HG03558 (cell line): ENCODE data around the gene NOTO.
A peak's percentile ranks its signal among the peaks of the same experiment; 100 is the strongest.
"Not testable (repeated sequence)": the region's sequence is repeated elsewhere in the genome, so short reads cannot be mapped to it uniquely, and the experiment has no call there.

Source experiments
- ATAC-seq: cut with Tn5 transposase; IDR thresholded peaks from one replicate; pipeline ENCODE4 v1.9.1; 2021; ENCODE audit warnings: moderate number of reproducible peaks; ENCODE audit not compliant: unreplicated experiment; ENCODE audit errors: extremely low read depth

The NOTO gene

DNA sequence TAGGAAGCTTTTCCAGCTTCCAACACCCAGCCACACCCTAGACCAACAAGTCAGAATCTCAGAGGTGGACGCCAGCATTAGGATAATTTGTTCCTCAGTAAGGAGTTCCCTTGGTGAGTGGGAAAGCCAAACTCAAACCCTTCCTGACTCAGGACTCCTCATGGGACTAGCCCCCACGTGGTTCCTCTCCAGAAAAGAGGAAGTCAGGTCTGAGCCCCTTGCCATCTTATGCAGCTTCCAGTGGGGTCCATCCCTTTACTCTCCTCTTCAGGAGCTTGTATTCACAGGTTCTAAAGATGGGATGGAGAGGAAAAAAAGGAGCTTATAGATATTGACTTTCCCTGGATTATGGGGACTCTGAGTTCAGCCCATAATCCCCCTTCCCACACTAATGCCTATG lies 14.8 kb upstream of the NOTO start:
- no peak for ATAC-seq

GRCh38 chr2:73197579-73197978 lies 4.8 kb upstream of the NOTO start:
- ATAC-seq: no peak

- not testable (repeated sequence) for ATAC-seq
Measured at GRCh38 chr2:73200281-73200680, 2.1 kb upstream of the NOTO start.

DNA sequence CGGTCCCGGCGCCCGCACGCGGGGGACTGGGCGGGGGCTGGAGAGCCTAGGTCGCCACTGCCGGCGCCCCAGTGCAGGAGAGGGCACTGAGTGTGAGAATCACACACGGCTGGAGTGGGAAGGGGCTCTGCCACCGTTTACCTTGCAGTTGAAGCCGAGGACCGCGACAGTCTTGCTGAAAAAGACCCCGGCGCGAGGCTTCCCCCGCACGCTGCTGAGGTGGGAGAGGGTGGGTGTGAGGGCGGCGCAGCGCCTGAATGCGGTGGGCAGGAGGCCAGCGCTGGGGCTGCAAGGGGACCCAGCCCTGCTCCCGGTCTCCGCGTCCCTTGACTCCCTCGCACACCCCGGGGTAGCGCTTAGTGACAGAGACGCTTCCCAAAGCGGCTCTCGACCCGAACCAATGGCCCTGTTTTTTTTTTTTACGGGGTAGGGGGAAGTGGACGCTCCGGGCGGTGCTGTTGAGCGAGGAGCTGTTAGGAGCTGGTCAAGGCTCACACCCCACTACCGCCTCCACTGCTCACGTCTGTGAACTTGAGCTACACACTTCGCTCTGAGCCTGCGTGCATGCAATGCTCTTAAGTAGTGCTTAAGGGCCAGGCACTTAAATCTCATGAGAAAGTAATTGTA lies 794 bp downstream of the NOTO start:
- ATAC-seq: no peak

DNA sequence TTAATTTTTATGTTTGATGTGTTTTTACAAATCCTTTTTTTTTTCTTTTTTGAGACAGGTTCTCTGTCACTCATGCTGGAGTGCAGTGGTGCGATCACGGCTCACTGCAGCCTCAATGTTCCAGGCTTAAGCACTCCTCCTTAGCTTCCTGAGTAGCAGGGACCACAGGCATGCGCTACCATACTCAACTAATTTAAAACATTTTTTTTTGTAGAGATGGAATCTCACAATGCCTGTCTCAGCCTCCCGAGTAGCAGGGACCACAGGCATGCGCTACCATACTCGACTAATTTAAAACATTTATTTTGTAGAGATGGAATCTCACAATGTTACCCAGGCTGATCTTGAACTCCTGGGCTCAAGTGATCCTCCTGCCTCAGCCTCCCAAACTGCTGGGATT lies 3.2 kb downstream of the NOTO start:
- no peak for ATAC-seq

DNA sequence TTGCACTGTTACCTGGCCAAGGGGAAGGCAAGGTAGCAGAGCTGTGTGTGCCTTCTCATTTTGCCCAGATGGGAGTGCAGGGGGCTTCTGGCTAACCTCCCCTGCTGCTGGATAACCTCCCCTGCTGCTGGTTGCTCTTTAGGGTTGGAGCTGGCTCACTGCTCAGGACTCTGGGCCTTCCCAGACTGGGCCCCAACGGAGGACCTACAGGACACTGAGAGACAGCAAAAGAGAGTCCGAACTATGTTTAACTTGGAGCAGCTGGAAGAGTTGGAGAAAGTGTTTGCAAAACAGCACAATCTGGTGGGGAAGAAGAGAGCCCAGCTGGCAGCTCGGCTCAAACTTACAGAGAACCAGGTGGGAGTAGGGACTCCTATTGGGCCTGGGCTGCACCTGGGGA lies 5.9 kb downstream of the NOTO start:
- ATAC-seq: no peak

DNA sequence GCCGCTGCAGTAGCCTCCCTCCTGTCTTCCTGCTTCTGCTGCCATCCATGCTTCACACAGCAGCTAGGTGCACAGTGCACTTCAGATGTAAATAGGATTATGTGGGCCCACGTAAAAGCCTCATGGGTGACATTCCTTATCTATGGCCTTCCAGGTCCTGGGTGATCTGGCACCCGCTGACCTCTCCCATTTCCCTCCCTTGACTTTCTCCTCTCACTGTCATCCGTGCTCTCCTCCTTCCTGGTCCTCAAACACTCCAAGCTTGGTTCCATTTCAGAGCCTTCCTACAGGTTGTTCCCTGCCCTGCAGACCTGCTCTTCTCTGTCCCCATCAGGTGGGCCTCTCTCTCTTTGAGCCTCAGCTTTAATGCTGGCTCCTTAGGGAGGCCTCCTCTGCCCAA lies 7.6 kb downstream of the NOTO start:
- ATAC-seq: no peak

GRCh38 chr2:73210696-73211095 lies 8.3 kb downstream of the NOTO start:
- no peak for ATAC-seq

GRCh38 chr2:73212098-73212447 lies 9.7 kb downstream of the NOTO start:
- no peak for ATAC-seq

GRCh38 chr2:73212448-73213176 lies 10.2 kb downstream of the NOTO start:
- peak; percentile 63 for ATAC-seq

GRCh38 chr2:73214120-73215035 lies 12.0 kb downstream of the NOTO start, which contains the start of gene SMYD5:
SMYD5 (plus strand) TSS chr2:73214245; CDS start chr2:73214267, 22 bp downstream.
- ATAC-seq: peak; percentile 67

GRCh38 chr2:73215254-73215653 lies 12.9 kb downstream of the NOTO start:
- no peak for ATAC-seq

DNA sequence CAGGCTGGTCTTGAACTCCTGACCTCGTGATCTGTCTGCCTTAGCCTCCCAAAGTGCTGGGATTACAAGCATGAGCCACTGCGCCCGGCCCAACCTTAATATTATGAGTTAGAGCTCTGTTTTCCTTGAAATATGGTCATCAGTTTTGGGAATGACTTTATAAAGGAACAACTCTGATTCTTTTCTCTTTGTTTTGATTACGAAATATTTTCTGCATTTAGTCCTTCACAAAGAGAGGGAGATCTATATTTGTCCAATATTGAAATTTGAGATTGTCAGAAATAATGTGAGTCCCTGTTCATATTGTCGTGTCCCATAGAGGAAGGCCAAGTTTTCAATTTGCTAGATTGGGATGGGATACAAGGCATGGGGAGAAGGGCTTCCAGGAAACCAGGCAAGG lies 14.8 kb downstream of the NOTO start:
- ATAC-seq: no peak

- ATAC-seq: no peak
Measured at GRCh38 chr2:73217826-73218225, 15.5 kb downstream of the NOTO start.

- no peak for ATAC-seq
Measured at GRCh38 chr2:73218298-73218697, 15.9 kb downstream of the NOTO start.

DNA sequence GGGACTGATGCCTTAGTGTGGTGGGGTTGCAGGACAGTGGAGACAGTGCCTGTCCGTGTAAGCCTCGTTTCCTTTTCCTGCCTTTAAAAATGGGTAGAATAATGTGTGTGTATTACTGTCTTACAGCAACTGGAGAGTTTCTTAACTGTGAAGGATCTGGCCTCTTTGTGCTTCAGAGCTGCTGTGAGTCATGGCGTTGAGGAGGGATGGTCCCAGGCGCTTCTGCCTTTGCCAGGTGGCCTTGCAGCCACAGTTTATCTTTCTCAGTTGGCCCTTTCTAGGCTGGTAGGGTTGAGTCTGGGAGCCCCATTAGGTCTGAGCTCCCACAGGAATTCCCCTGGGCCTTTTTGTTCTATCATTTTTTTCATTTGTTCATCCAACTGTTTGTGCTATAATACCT lies 21.4 kb downstream of the NOTO start:
- ATAC-seq: no peak

DNA sequence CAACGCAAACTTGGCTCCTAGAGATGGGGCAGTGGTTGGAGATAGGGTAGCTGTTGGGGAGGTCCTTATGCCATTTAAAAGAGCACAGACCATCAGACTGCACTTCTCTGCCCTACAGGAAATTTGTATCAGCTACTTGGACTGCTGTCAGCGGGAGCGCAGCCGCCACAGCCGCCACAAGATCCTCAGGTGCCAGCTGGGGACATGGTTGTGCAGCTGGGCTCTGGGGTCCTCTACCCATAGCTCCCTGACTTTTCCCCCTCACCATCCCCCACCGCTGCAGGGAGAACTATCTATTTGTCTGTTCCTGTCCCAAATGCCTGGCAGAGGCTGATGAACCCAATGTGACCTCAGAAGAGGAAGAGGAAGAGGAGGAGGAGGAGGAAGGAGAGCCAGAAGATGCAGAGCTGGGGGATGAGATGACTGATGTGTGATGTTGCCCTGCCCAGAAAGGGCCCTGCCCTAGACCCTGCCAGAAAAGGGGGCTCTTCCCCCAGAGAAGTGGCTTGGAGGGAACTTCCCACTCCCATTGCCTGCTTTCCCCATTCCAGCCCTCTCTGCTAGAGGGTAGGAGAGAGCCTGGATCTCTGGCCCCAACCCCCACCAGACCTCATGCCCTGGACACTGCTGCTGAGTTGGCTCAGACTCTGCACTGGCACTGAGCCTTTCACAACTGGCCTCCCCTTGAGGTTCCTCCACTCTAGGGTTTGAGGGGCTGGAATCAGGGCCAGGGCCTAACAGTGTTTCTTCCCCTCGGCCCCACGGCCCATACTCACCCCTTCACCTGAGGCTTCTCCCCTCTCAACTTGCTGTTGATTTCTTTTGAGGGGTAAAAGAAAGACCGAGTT lies 23.4 kb downstream of the NOTO start:
- ATAC-seq: no peak

- no peak for ATAC-seq
Measured at GRCh38 chr2:73227086-73227485, 24.7 kb downstream of the NOTO start.

GRCh38 chr2:73228631-73229030 lies 26.3 kb downstream of the NOTO start:
- ATAC-seq: no peak
